ENCODE measurements around the gene MEIS2. TPM values are rescaled to one million over a fixed set of nuclear protein-coding genes. Genes with fewer than 3 reads are reported as not detected.
A peak's percentile ranks its signal among the peaks of the same experiment; 100 is the strongest.

MEIS2 gene
- total RNA-seq, 5 donors from 2014 or later (not counting 1 experiment from before 2014, with no cell fraction given): 0.38 to 0.54 TPM; not detected in 3

- Mint-ChIP-seq H3K27ac (no peak overlapping the region), H3K36me3 (no peaks in the 10 kb centered on the region), H3K27me3 (peaks cover 8 to 13% of the 10 kb centered on the region in 2 donors), H3K4me1 (no peaks in the 10 kb centered on the region), H3K9me3 (no peaks in the 10 kb centered on the region), H3K4me3 (no peak overlapping the region)
- Histone ChIP-seq H3K9me3 (no peaks in the 10 kb centered on the region), H3K27me3 (replicated peaks in 1 of 2; ENCODE audit: control insufficient read depth in 2 of 2, extremely low read depth in 1 of 2, insufficient read depth in 2 of 2, low read length in 1 of 2) (peaks cover 0 to 4% of the 10 kb centered on the region in 2 experiments), H3K4me1 (ENCODE audit: control insufficient read depth in 1 of 2, extremely low read depth in 1 of 2, insufficient read depth in 2 of 2, low read length in 2 of 2) (no peaks in the 10 kb centered on the region), H3K27ac (ENCODE audit: low read length) (no peak overlapping the region), H3K36me3 (ENCODE audit: control insufficient read depth in 2 of 2, extremely low read depth in 1 of 2, insufficient read depth in 1 of 2, low read length in 1 of 2) (no peaks in the 10 kb centered on the region), H3K4me3 (ENCODE audit: control insufficient read depth in 1 of 2, extremely low read depth in 1 of 2, low read length in 1 of 2) (no peak overlapping the region)
- DNase-seq (no peak), ATAC-seq (replicated peaks in 1 of 4) (no peak)
- no CpG with 5 or more reads among the region's 5 CpGs for WGBS (ENCODE audit: insufficient coverage)
- CTCF ChIA-PET: interaction anchor here in 1 of 2 donors (0.5 kb wide), 1 partner anchor 1619 kb away, joined by 3 read pairs; no protein-coding TSS in a partner anchor
- POLR2A ChIA-PET: interaction anchor here in 1 of 2 donors (0.6 kb wide), 1 partner anchor 642 kb away, joined by 3 read pairs; no protein-coding TSS in a partner anchor
These were observed 38.4 kb upstream of the MEIS2 start for GRCh38 chr15:37138591-37139215.

- Mint-ChIP-seq H3K4me1 (no peaks in the 10 kb centered on the region), H3K9me3 (no peaks in the 10 kb centered on the region), H3K27ac (no peak overlapping the region), H3K36me3 (no peaks in the 10 kb centered on the region), H3K27me3 (peaks cover 10 to 13% of the 10 kb centered on the region in 2 donors), H3K4me3 (no peak overlapping the region)
- no CpG with 5 or more reads among the region's 2 CpGs for WGBS (ENCODE audit: insufficient coverage)
- Histone ChIP-seq H3K4me3 (ENCODE audit: control insufficient read depth in 1 of 2, extremely low read depth in 1 of 2, low read length in 1 of 2) (no peak overlapping the region), H3K4me1 (ENCODE audit: control insufficient read depth in 1 of 2, extremely low read depth in 1 of 2, insufficient read depth in 2 of 2, low read length in 2 of 2) (no peaks in the 10 kb centered on the region), H3K27me3 (replicated peaks in 1 of 2; ENCODE audit: control insufficient read depth in 2 of 2, extremely low read depth in 1 of 2, insufficient read depth in 2 of 2, low read length in 1 of 2) (peaks cover 0 to 6% of the 10 kb centered on the region in 2 experiments), H3K9me3 (no peaks in the 10 kb centered on the region), H3K36me3 (ENCODE audit: control insufficient read depth in 2 of 2, extremely low read depth in 1 of 2, insufficient read depth in 1 of 2, low read length in 1 of 2) (no peaks in the 10 kb centered on the region), H3K27ac (ENCODE audit: low read length) (no peak overlapping the region)
- no peak for DNase-seq
- ChIA-PET POLR2A (no interaction called here), CTCF (no interaction called here)
- ATAC-seq (replicated peaks in 1 of 4): no peak
These were observed 36.9 kb upstream of the MEIS2 start for GRCh38 chr15:37137221-37137620.

GRCh38 chr15:37136666-37137065 is 36.3 kb upstream of the MEIS2 start:
- Mint-ChIP-seq H3K4me3 (no peak overlapping the region), H3K9me3 (no peaks in the 10 kb centered on the region), H3K36me3 (no peaks in the 10 kb centered on the region), H3K27ac (no peak overlapping the region), H3K27me3 (peaks cover 10 to 18% of the 10 kb centered on the region in 2 donors), H3K4me1 (no peaks in the 10 kb centered on the region)
- Histone ChIP-seq H3K27me3 (replicated peaks in 1 of 2; ENCODE audit: control insufficient read depth in 2 of 2, extremely low read depth in 1 of 2, insufficient read depth in 2 of 2, low read length in 1 of 2) (peaks cover 0 to 6% of the 10 kb centered on the region in 2 experiments), H3K36me3 (ENCODE audit: control insufficient read depth in 2 of 2, extremely low read depth in 1 of 2, insufficient read depth in 1 of 2, low read length in 1 of 2) (no peaks in the 10 kb centered on the region), H3K27ac (ENCODE audit: low read length) (no peak overlapping the region), H3K4me3 (ENCODE audit: control insufficient read depth in 1 of 2, extremely low read depth in 1 of 2, low read length in 1 of 2) (no peak overlapping the region), H3K4me1 (ENCODE audit: control insufficient read depth in 1 of 2, extremely low read depth in 1 of 2, insufficient read depth in 2 of 2, low read length in 2 of 2) (no peaks in the 10 kb centered on the region), H3K9me3 (no peaks in the 10 kb centered on the region)
- POLR2A ChIA-PET: no interaction called here
- no peak for ATAC-seq (replicated peaks in 1 of 4)
- no CpG with 5 or more reads among the region's 2 CpGs for WGBS (ENCODE audit: insufficient coverage)
- DNase-seq: no peak
- CTCF ChIA-PET: no interaction called here

- Mint-ChIP-seq H3K4me3 (no peak overlapping the region), H3K9me3 (no peaks in the 10 kb centered on the region), H3K4me1 (no peaks in the 10 kb centered on the region), H3K36me3 (no peaks in the 10 kb centered on the region), H3K27ac (no peak overlapping the region), H3K27me3 (peaks cover 16% of the 10 kb centered on the region in 2 donors)
- Histone ChIP-seq H3K36me3 (ENCODE audit: control insufficient read depth in 2 of 2, extremely low read depth in 1 of 2, insufficient read depth in 1 of 2, low read length in 1 of 2) (no peaks in the 10 kb centered on the region), H3K4me3 (ENCODE audit: control insufficient read depth in 1 of 2, extremely low read depth in 1 of 2, low read length in 1 of 2) (no peak overlapping the region), H3K9me3 (no peaks in the 10 kb centered on the region), H3K4me1 (ENCODE audit: control insufficient read depth in 1 of 2, extremely low read depth in 1 of 2, insufficient read depth in 2 of 2, low read length in 2 of 2) (no peaks in the 10 kb centered on the region), H3K27me3 (replicated peaks in 1 of 2; ENCODE audit: control insufficient read depth in 2 of 2, extremely low read depth in 1 of 2, insufficient read depth in 2 of 2, low read length in 1 of 2) (peaks cover 0 to 5% of the 10 kb centered on the region in 2 experiments), H3K27ac (ENCODE audit: low read length) (no peak overlapping the region)
- DNase-seq (no peak), ATAC-seq (replicated peaks in 1 of 4) (no peak)
- 100% methylated on average over 1 of the region's 1 CpG for WGBS (ENCODE audit: insufficient coverage)
- CTCF ChIA-PET: no interaction called here
- POLR2A ChIA-PET: no interaction called here
These were observed 34.9 kb upstream of the MEIS2 start for GRCh38 chr15:37135225-37135624.

GRCh38 chr15:37134699-37135131 is 34.4 kb upstream of the MEIS2 start:
- Mint-ChIP-seq H3K4me3 (no peak overlapping the region), H3K4me1 (no peaks in the 10 kb centered on the region), H3K27me3 (peaks cover 14 to 16% of the 10 kb centered on the region in 2 donors), H3K27ac (no peak overlapping the region), H3K9me3 (no peaks in the 10 kb centered on the region), H3K36me3 (no peaks in the 10 kb centered on the region)
- H3K27me3 ChIP-seq (replicated peaks in 1 of 2; ENCODE audit: control insufficient read depth in 2 of 2, extremely low read depth in 1 of 2, insufficient read depth in 2 of 2, low read length in 1 of 2): peaks cover 0 to 5% of the 10 kb centered on the region in 2 experiments
- H3K4me1 ChIP-seq (ENCODE audit: control insufficient read depth in 1 of 2, extremely low read depth in 1 of 2, insufficient read depth in 2 of 2, low read length in 2 of 2): no peaks in the 10 kb centered on the region
- DNase-seq: peak in 1 of 35 experiments; percentile 18
- no peak overlapping the region for H3K4me3 ChIP-seq (ENCODE audit: control insufficient read depth in 1 of 2, extremely low read depth in 1 of 2, low read length in 1 of 2)
- no peak overlapping the region for H3K27ac ChIP-seq (ENCODE audit: low read length)
- no peak for ATAC-seq (replicated peaks in 1 of 4)
- H3K36me3 ChIP-seq (ENCODE audit: control insufficient read depth in 2 of 2, extremely low read depth in 1 of 2, insufficient read depth in 1 of 2, low read length in 1 of 2): no peaks in the 10 kb centered on the region
- ChIA-PET POLR2A (no interaction called here), CTCF (no interaction called here)
- no peaks in the 10 kb centered on the region for H3K9me3 ChIP-seq
- 40% methylated on average over 1 of the region's 3 CpGs for WGBS (ENCODE audit: insufficient coverage)

GRCh38 chr15:37134244-37134643 is 33.9 kb upstream of the MEIS2 start:
- Mint-ChIP-seq H3K4me1 (no peaks in the 10 kb centered on the region), H3K27ac (no peak overlapping the region), H3K27me3 (peaks cover 16 to 17% of the 10 kb centered on the region in 2 donors), H3K36me3 (no peaks in the 10 kb centered on the region), H3K4me3 (no peak overlapping the region), H3K9me3 (no peaks in the 10 kb centered on the region)
- H3K27me3 ChIP-seq (replicated peaks in 1 of 2; ENCODE audit: control insufficient read depth in 2 of 2, extremely low read depth in 1 of 2, insufficient read depth in 2 of 2, low read length in 1 of 2): peaks cover 0 to 6% of the 10 kb centered on the region in 2 experiments
- H3K9me3 ChIP-seq: no peaks in the 10 kb centered on the region
- H3K4me1 ChIP-seq (ENCODE audit: control insufficient read depth in 1 of 2, extremely low read depth in 1 of 2, insufficient read depth in 2 of 2, low read length in 2 of 2): no peaks in the 10 kb centered on the region
- no peak for DNase-seq
- no peak overlapping the region for H3K27ac ChIP-seq (ENCODE audit: low read length)
- no CpG with 5 or more reads among the region's 1 CpG for WGBS (ENCODE audit: insufficient coverage)
- no peak overlapping the region for H3K4me3 ChIP-seq (ENCODE audit: control insufficient read depth in 1 of 2, extremely low read depth in 1 of 2, low read length in 1 of 2)
- no peak for ATAC-seq (replicated peaks in 1 of 4)
- no peaks in the 10 kb centered on the region for H3K36me3 ChIP-seq (ENCODE audit: control insufficient read depth in 2 of 2, extremely low read depth in 1 of 2, insufficient read depth in 1 of 2, low read length in 1 of 2)
- CTCF ChIA-PET: no interaction called here
- POLR2A ChIA-PET: no interaction called here

Measured in T-cell (primary cell).